ENCODE measurements around the gene PXN. TPM values are rescaled to one million over a fixed set of nuclear protein-coding genes. Genes with fewer than 3 reads are reported as not detected.

Gene PXN
- total RNA-seq: 10 to 100 TPM; 36.3 to 54.0 (median 49.8) TPM

DNA sequence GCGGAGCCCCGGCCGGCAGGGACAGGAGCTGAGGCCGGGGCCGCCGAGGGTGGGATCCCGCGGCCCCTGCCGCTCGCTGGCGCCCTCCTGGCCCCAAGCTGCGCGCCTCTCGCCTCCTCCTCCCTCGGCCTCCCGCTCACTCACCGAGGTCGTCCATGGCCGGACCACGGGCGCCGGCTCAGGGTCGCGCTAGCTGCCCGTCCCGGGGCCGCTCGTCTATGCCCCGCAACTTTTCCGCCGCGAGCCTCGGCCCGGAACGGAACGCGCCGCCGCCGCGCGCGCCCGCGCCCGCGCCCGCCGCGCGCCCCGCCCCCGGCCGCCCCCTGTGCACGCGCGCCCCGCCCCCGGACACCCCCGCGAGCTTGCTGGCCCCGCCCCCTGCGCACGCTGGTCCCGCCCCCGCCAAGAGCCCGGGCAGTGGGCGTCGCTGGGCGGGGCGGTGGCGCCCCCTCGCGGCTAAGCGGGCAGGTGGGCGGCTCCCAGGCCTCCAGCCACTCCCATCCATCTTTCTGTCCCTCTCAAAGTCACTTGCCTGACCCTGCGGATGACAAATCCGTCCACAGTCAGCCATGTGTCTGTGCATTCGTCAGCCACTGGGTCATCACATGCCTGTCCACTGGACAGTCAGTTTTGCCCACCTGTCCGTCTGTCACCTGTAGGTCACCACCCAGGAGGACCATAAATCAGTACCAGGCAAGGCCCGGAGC is at the start of gene PXN:
TSS of gene PXN (minus strand) at position 258 of the 707 bp plus-strand sequence. CDS start at position 157, 101 bp downstream.
- intact Hi-C loops (cut with DNase I; ENCODE audit: low total_unique reads): loop anchor here (2.0 kb wide), 1 partner anchor 37 kb away; no protein-coding TSS in a partner anchor
- peak within 1 kb of the TSS; percentile 73 for H3K4me3 ChIP-seq (ENCODE audit: low read depth, poor library complexity, severe bottlenecking)
- 1 to 15% methylated on average over 5 to 14 of the region's 81 CpGs for WGBS, 2 donors
- DNase-seq (ENCODE audit: low spot score in 2 of 2): peak; percentile 74 to 97
- TF ChIP-seq CTCF (IDR thresholded peaks at IDR 0.05): no peak
- peak in 1 of 2 donors; percentile 25 for TF ChIP-seq POLR2A (IDR thresholded peaks at IDR 0.05)

DNA sequence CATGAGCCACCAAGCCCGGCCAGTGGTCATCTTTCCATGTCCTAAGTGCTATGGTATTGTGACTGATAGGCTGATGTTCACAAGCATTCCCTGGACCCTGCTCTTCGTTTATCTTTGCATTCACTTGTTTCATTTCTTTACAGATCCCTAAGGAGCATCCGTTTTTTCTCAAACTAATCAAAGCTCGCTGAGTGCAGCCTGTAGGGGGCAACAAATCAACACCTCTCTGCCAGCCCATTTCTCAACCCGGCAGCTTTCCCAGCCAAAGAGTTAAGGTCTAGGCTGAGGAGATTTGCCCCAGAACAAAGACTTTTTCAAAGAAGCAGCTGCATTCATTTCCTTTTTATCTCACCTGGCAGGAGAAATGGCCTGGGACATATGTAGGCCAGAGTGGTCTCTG is 48.7 kb upstream of the PXN start:
- no peak for DNase-seq (ENCODE audit: low spot score in 2 of 2)
- intact Hi-C loops (cut with DNase I; ENCODE audit: low total_unique reads): no loop called here
- 61 to 66% methylated on average over 5 of the region's 5 CpGs for WGBS, 2 donors
- no peak overlapping the region for H3K4me3 ChIP-seq (ENCODE audit: low read depth, poor library complexity, severe bottlenecking)
- no peak for TF ChIP-seq CTCF (IDR thresholded peaks at IDR 0.05)
- TF ChIP-seq POLR2A (IDR thresholded peaks at IDR 0.05): no peak

DNA sequence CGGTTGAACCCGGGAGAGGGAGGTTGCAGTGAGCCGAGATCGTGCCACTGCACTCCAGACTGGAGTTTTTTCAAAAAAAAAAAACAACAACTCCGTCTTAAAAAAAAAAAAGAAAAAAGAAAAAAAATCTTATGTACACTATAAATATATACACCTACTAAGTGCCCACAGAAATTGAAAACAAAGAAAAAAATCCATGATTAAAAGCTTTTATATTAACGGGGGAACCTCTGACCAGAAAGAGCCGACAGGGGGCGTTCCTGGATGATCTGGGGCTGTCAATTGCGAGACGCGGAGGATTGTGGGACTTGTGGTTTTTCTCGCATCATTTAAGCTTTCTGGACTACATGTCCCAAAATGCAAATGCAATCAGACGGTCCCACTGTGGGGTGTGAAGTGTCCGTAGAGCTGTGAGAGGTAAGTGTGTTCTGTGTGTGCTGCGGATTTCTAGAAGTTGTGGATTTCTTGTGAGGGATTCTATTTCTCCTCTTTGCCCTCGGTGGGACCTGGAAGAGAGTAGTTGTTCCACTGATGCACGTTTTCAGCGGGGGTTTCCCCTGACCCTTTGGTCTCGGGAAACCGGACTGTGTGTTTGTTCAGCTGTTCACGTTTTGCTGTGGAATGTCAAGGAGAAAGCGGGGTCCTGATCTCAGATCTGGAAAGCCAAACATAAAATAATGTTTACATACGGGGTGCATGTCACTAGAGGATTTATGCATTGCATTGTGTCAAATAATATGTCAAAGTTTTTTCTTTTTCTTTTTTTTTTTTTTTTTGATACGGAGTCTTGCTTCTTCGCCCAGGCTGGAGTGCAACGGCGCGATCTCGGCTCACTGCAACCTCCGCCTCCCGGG is 36.7 kb upstream of the PXN start, which contains the start of gene SIRT4:
TSS of gene SIRT4 (plus strand) at position 360 of the 854 bp plus-strand sequence. CDS start 1,241 bp downstream, outside the sequence.
- H3K4me3 ChIP-seq (ENCODE audit: low read depth, poor library complexity, severe bottlenecking): peak within 1 kb of the TSS; percentile 50
- 8% methylated on average over 31 of the region's 31 CpGs for WGBS, 2 donors
- intact Hi-C loops (cut with DNase I; ENCODE audit: low total_unique reads): no loop called here
- TF ChIP-seq POLR2A (IDR thresholded peaks at IDR 0.05): no peak
- TF ChIP-seq CTCF (IDR thresholded peaks at IDR 0.05): no peak
- peak; percentile 92 to 96 for DNase-seq (ENCODE audit: low spot score in 2 of 2)

GRCh38 chr12:120292661-120293531 is 27.4 kb upstream of the PXN start, which contains the start of gene RNU4-1:
TSS of gene RNU4-1 (minus strand) at chr12:120293237.
- no peak for TF ChIP-seq CTCF (IDR thresholded peaks at IDR 0.05)
- peak in 1 of 2 donors; percentile 8 for TF ChIP-seq POLR2A (IDR thresholded peaks at IDR 0.05)
- 0 to 1% methylated on average over 29 of the region's 29 CpGs for WGBS, 2 donors
- DNase-seq (ENCODE audit: low spot score in 2 of 2): peak; percentile 66 to 90
- intact Hi-C loops (cut with DNase I; ENCODE audit: low total_unique reads): no loop called here
- peak within 1 kb of the TSS; percentile 51 for H3K4me3 ChIP-seq (ENCODE audit: low read depth, poor library complexity, severe bottlenecking)

- peak overlapping the region; percentile 51 for H3K4me3 ChIP-seq (ENCODE audit: low read depth, poor library complexity, severe bottlenecking)
- TF ChIP-seq POLR2A (IDR thresholded peaks at IDR 0.05) (no peak), CTCF (IDR thresholded peaks at IDR 0.05) (no peak)
- 0% methylated on average over 16 to 17 of the region's 17 CpGs for WGBS, 2 donors
- DNase-seq (ENCODE audit: low spot score in 2 of 2): peak in 1 of 2 donors; percentile 26
- intact Hi-C loops (cut with DNase I; ENCODE audit: low total_unique reads): no loop called here
These were observed 26.8 kb upstream of the PXN start for GRCh38 chr12:120292411-120292660.
